Naive thymus-derived CD8-positive, alpha-beta T cell (primary cell): ENCODE data around the gene ZNF512. TPM values are rescaled to one million over a fixed set of nuclear protein-coding genes. Genes with fewer than 3 reads are reported as not detected.
A peak's percentile ranks its signal among the peaks of the same experiment; 100 is the strongest.

ENCODE experiments used
- ATAC-seq, 2 donors: fragments of 150-1000 bp; cut with Tn5 transposase in 1 of 2; sonication (Bioruptor Pico), chemical (Tn5 transposase) in 1 of 2; 1 replicate in 1 of 2; 2 replicates in 1 of 2; pipeline ENCODE4 v1.10.0; 2021; ENCODE audit warnings: mild to moderate bottlenecking in 2 of 2, moderate library complexity in 2 of 2
- POLR2A ChIA-PET: fragments of 350-600 bp; sonication (Branson Sonifier 250); formaldehyde crosslinking; loops from one replicate; lab custom pipeline; 2021; ENCODE audit warnings: antibody characterized with exemption; lab: Charles Lee
- DNase-seq, 10 donors: peaks; one replicate each; pipeline versions ENCODE4 v3.0.0 to v3.0.0-alpha.2; 2020 to 2022
- H3K27ac Mint-ChIP-seq, 10 donors: one replicate each; pipeline ENCODE4 v1.8.0; 2020 to 2022; ENCODE audit warnings: mild to moderate bottlenecking in 10 of 10, mixed read lengths in 10 of 10, moderate library complexity in 4 of 10, inconsistent platforms in 1 of 10
- H3K27me3 Mint-ChIP-seq, 5 donors: one replicate each; pipeline ENCODE4 v1.8.0; 2021 to 2022; ENCODE audit warnings: mixed read lengths in 5 of 5
- H3K36me3 Mint-ChIP-seq, 3 donors: one replicate each; pipeline ENCODE4 v1.8.0; 2020 to 2022; ENCODE audit warnings: mixed read lengths in 3 of 3, mild to moderate bottlenecking in 2 of 3, inconsistent platforms in 1 of 3
- H3K4me1 Mint-ChIP-seq, 4 donors: one replicate each; pipeline ENCODE4 v1.8.0; 2021 to 2022; ENCODE audit warnings: mixed read lengths in 4 of 4
- H3K4me3 Mint-ChIP-seq, 10 donors: one replicate each; pipeline ENCODE4 v1.8.0; 2020 to 2022; ENCODE audit warnings: mild to moderate bottlenecking in 10 of 10, mixed read lengths in 10 of 10, moderate library complexity in 6 of 10, inconsistent platforms in 1 of 10
- H3K9me3 Mint-ChIP-seq, 9 donors: one replicate each; pipeline ENCODE4 v1.8.0; 2020 to 2022; ENCODE audit warnings: mixed read lengths in 9 of 9, mild to moderate bottlenecking in 3 of 9, inconsistent platforms in 1 of 9, moderate library complexity in 1 of 9
- polyA plus RNA-seq, 3 donors: library from polyadenylated mRNA; unstranded; fragments of 300-500 nt; fragmentation: Illumina TruSeq; gene quantifications; one replicate each; pipeline ENCODE4 v1.2.3, GENCODE V29; 2021
- total RNA-seq, 8 experiments: library from RNA in 2 of 8; stranded (reverse) in 2 of 8; gene quantifications; one replicate each; pipeline ENCODE4 v1.2.3 and lab custom pipeline; 2021 to 2026

ZNF512 gene
- total and polyA plus RNA-seq, 5 experiments from 2014 or later, result 35.3 to 73.5 (median 58.9) TPM

DNA sequence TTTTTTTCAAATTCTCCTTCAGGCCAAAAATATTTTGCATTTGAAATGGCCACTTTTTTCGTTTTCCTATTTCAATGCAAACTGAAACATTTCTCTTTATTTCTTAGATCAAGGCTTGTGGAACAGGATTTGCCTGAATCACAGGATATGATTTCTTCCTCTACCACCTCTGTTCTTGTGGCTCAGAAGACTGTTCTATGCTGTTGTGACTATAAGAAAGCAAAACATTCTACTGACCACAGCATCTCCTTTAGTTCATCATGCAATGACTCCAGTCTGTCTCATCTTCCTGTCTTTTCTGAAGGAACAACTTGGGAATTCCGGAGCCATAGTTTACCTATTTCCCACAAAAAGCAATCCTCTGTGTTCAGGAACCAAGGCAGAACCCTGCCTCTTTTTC is 16.2 kb upstream of the ZNF512 start:
- ATAC-seq (no peak), DNase-seq (no peak)
- POLR2A ChIA-PET, result no interaction called here
- H3K4me3 Mint-ChIP-seq, result no peak overlapping the region
- H3K9me3 Mint-ChIP-seq, result peaks cover 0 to 12% (median 3%) of the 10 kb centered on the region in 9 donors
- peaks cover 0 to 12% (median 4%) of the 10 kb centered on the region in 3 donors for H3K36me3 Mint-ChIP-seq
- no peak overlapping the region for H3K27ac Mint-ChIP-seq
- H3K4me1 Mint-ChIP-seq, result no peaks in the 10 kb centered on the region
- peaks cover 10 to 42% (median 35%) of the 10 kb centered on the region in 5 donors for H3K27me3 Mint-ChIP-seq

DNA sequence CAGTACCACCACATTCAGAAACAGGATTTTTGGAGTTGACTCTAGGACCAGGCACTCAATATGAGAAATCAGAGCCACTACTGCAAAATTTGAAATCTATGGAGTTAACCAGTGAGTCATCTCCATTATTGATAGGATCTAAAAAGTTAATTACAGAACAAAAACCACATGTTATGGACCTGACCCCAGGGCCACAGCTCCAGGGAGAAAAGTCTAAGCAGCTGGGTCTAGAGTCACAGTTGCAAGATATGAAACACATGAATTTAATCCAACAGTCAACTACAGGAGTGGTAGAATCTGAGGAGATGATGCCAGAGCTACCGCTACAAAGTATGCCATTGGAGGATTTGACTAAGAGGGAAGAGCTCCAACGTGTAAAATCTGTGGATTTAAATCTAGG is 13.4 kb upstream of the ZNF512 start:
- peaks cover 0 to 27% (median 10%) of the 10 kb centered on the region in 9 donors for H3K9me3 Mint-ChIP-seq
- DNase-seq, result no peak
- H3K36me3 Mint-ChIP-seq, result peaks cover 0 to 15% (median 9%) of the 10 kb centered on the region in 3 donors
- H3K27ac Mint-ChIP-seq, result no peak overlapping the region
- POLR2A ChIA-PET, result no interaction called here
- H3K4me1 Mint-ChIP-seq, result peaks cover 0 to 3% (median 0%) of the 10 kb centered on the region in 4 donors
- no peak overlapping the region for H3K4me3 Mint-ChIP-seq
- ATAC-seq, result no peak
- H3K27me3 Mint-ChIP-seq, result peaks cover 10 to 39% (median 27%) of the 10 kb centered on the region in 5 donors

DNA sequence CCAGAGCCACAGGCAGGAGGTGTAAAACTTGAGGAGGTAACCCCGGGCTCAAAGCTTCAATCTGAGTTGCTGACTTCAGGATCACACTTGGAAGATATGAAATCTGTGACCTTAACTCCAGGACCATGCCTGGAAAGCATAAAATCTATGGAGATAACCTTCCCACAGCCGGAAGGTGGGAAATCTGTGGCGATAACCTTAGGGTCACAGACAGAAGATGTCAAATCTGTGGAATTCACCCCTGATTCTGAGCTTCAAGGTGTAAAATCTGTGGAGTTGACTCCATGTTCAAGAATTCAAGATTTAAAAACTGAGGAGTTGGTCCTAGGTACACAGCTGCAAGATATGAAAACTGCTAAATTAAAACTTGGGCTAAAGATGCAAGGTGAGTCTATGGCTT is 11.6 kb upstream of the ZNF512 start:
- no peak for ATAC-seq
- H3K27ac Mint-ChIP-seq, result no peak overlapping the region
- peaks cover 0 to 23% (median 16%) of the 10 kb centered on the region in 3 donors for H3K36me3 Mint-ChIP-seq
- POLR2A ChIA-PET, result no interaction called here
- no peak overlapping the region for H3K4me3 Mint-ChIP-seq
- H3K4me1 Mint-ChIP-seq, result peaks cover 0 to 3% (median 0%) of the 10 kb centered on the region in 4 donors
- no peak for DNase-seq
- peaks cover 5 to 30% (median 14%) of the 10 kb centered on the region in 5 donors for H3K27me3 Mint-ChIP-seq
- H3K9me3 Mint-ChIP-seq, result peaks cover 0 to 40% (median 10%) of the 10 kb centered on the region in 9 donors

DNA sequence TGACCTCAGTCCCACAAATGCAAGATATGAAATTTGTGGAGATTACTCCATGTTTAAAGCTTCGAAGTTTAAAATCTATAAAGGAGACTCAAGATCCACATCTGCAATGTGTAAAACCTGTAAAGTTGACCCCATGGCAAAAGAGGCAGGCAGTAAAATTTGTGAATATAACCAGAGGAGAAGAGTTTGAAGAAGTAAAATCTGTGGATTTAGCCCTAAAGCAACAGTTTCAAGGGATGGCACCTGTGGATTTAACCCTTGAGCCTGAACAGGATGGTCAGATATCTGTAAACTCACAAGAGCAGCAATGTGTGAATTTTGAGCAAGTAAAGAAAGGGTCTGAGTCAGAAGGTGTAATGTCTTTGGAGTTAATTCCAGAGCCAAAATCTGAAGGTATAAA is 11.2 kb upstream of the ZNF512 start:
- DNase-seq, result no peak
- peaks cover 0 to 23% (median 16%) of the 10 kb centered on the region in 3 donors for H3K36me3 Mint-ChIP-seq
- no peak for ATAC-seq
- peaks cover 0 to 45% (median 10%) of the 10 kb centered on the region in 9 donors for H3K9me3 Mint-ChIP-seq
- H3K27ac Mint-ChIP-seq, result no peak overlapping the region
- H3K4me1 Mint-ChIP-seq, result peaks cover 0 to 3% (median 0%) of the 10 kb centered on the region in 4 donors
- H3K27me3 Mint-ChIP-seq, result peaks cover 3 to 26% (median 9%) of the 10 kb centered on the region in 5 donors
- H3K4me3 Mint-ChIP-seq, result no peak overlapping the region
- POLR2A ChIA-PET, result no interaction called here

DNA sequence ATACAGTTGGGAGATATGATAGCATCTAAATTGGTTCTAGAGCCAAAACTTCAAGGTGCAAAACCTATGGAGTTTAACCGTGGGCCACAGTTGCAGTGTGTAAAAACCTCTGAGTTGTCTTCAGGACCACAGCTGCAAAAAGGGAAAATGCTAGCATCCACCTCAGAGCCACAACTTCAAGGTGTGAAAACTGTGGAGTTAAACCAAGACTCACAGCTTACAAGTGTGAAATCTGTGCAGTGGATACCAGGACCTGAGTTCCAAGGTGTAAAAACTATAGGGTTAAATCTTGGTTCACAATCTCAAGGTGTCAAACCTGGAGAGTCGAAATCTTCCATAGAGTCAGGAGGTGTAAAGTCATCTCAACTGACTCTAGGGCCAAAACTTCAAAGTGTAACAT is 10.4 kb upstream of the ZNF512 start:
- Mint-ChIP-seq H3K4me1 (peaks cover 0 to 3% (median 0%) of the 10 kb centered on the region in 4 donors), H3K27me3 (peaks cover 0 to 20% (median 5%) of the 10 kb centered on the region in 5 donors), H3K4me3 (no peak overlapping the region), H3K36me3 (peaks cover 0 to 27% (median 16%) of the 10 kb centered on the region in 3 donors), H3K27ac (no peak overlapping the region), H3K9me3 (peaks cover 3 to 52% (median 11%) of the 10 kb centered on the region in 9 donors)
- ATAC-seq (no peak), DNase-seq (peak in 1 of 10 donors; percentile 23)
- POLR2A ChIA-PET, result no interaction called here

GRCh38 chr2:27572998-27573429 is 9.8 kb upstream of the ZNF512 start:
- no peak overlapping the region for H3K4me3 Mint-ChIP-seq
- peaks cover 0 to 15% (median 5%) of the 10 kb centered on the region in 5 donors for H3K27me3 Mint-ChIP-seq
- peak in 1 of 10 donors; percentile 27 for DNase-seq
- peaks cover 8 to 58% (median 17%) of the 10 kb centered on the region in 9 donors for H3K9me3 Mint-ChIP-seq
- no peak for ATAC-seq
- H3K4me1 Mint-ChIP-seq, result peaks cover 0 to 3% (median 0%) of the 10 kb centered on the region in 4 donors
- no peak overlapping the region for H3K27ac Mint-ChIP-seq
- POLR2A ChIA-PET, result no interaction called here
- peaks cover 0 to 30% (median 16%) of the 10 kb centered on the region in 3 donors for H3K36me3 Mint-ChIP-seq

- Mint-ChIP-seq H3K9me3 (peaks cover 8 to 60% (median 18%) of the 10 kb centered on the region in 9 donors), H3K4me1 (peaks cover 0 to 3% (median 0%) of the 10 kb centered on the region in 4 donors), H3K4me3 (no peak overlapping the region), H3K27me3 (peaks cover 0 to 11% (median 1%) of the 10 kb centered on the region in 5 donors), H3K27ac (no peak overlapping the region), H3K36me3 (peaks cover 0 to 26% (median 14%) of the 10 kb centered on the region in 3 donors)
- no peak for ATAC-seq
- POLR2A ChIA-PET, result no interaction called here
- no peak for DNase-seq
Observed at GRCh38 chr2:27573452-27573851, 9.4 kb upstream of the ZNF512 start.

DNA sequence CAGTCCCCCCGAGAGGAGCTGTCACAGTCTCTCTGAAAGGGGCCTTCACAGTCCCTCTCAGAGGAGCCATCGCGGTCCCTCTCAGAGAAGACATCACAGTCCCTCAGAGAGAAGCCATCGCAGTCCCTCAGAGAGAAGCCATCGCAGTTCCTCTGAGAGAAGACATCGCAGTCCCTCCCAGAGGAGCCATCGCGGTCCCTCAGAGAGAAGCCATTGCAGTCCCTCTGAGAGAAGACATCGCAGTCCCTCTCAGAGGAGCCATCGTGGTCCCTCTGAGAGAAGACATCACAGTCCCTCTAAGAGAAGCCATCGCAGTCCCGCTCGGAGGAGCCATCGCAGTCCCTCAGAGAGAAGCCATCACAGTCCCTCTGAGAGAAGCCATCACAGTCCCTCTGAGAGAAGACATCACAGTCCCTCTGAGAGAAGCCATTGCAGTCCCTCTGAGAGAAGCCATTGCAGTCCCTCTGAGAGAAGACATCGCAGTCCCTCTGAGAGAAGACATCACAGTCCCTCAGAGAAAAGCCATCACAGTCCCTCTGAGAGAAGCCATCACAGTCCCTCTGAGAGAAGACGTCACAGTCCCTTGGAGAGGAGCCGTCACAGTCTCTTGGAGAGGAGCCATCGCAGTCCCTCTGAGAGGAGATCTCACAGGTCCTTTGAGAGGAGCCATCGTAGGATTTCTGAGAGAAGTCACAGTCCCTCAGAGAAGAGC is 1.3 kb upstream of the ZNF512 start:
- Mint-ChIP-seq H3K9me3 (peaks cover 0 to 34% (median 14%) of the 10 kb centered on the region in 9 donors), H3K36me3 (peaks cover 9 to 21% (median 11%) of the 10 kb centered on the region in 3 donors), H3K4me3 (peak overlapping the region; percentile 23 to 99 (median 93)), H3K4me1 (peaks cover 27 to 49% (median 41%) of the 10 kb centered on the region in 4 donors), H3K27me3 (no peaks in the 10 kb centered on the region), H3K27ac (peak overlapping the region; percentile 83 to 98 (median 95))
- ATAC-seq (no peak), DNase-seq (peak in 1 of 10 donors; percentile 2)
- POLR2A ChIA-PET, result interaction anchor here (1.5 to 2.1 kb wide), 2 partner anchors 47 to 82 kb away, joined by 4 to 6 read pairs; partner anchors contain the start of genes SLC4A1AP and SUPT7L

- POLR2A ChIA-PET, result interaction anchor here (0.8 to 2.1 kb wide), 3 partner anchors 10 to 81 kb away, joined by 4 to 6 read pairs (median 4); partner anchors contain the start of genes SLC4A1AP and SUPT7L
- H3K4me1 Mint-ChIP-seq, result peaks cover 32 to 55% (median 47%) of the 10 kb centered on the region in 4 donors
- no peak for ATAC-seq
Observed at GRCh38 chr2:27582129-27582694, 630 bp upstream of the ZNF512 start.

GRCh38 chr2:27583390-27583915 is 611 bp downstream of the ZNF512 start:
- no peaks in the 10 kb centered on the region for H3K27me3 Mint-ChIP-seq
- peak; percentile 31 to 33 for ATAC-seq
- peaks cover 0 to 21% (median 11%) of the 10 kb centered on the region in 9 donors for H3K9me3 Mint-ChIP-seq
- H3K36me3 Mint-ChIP-seq, result peaks cover 16 to 23% (median 20%) of the 10 kb centered on the region in 3 donors
- POLR2A ChIA-PET, result interaction anchor here (0.5 to 2.1 kb wide), 3 partner anchors 10 to 80 kb away, joined by 3 to 6 read pairs (median 4); partner anchors contain the start of genes SLC4A1AP and SUPT7L
- DNase-seq, result peak in 1 of 10 donors; percentile 6
- peak overlapping the region; percentile 86 to 99 (median 95) for H3K4me3 Mint-ChIP-seq
- H3K27ac Mint-ChIP-seq, result peak overlapping the region; percentile 92 to 98 (median 96)
- H3K4me1 Mint-ChIP-seq, result peaks cover 34 to 62% (median 57%) of the 10 kb centered on the region in 4 donors

More at GRCh38 chr2:27582129-27582694, 630 bp upstream of the ZNF512 start:
- no peaks in the 10 kb centered on the region for H3K27me3 Mint-ChIP-seq
- no peak for DNase-seq
- H3K9me3 Mint-ChIP-seq, result peaks cover 0 to 27% (median 14%) of the 10 kb centered on the region in 9 donors
- peak overlapping the region; percentile 92 to 98 (median 96) for H3K27ac Mint-ChIP-seq
- H3K36me3 Mint-ChIP-seq, result peaks cover 16 to 19% (median 16%) of the 10 kb centered on the region in 3 donors
- H3K4me3 Mint-ChIP-seq, result peak overlapping the region; percentile 86 to 99 (median 95)

GRCh38 chr2:27584597-27584996 is 1.8 kb downstream of the ZNF512 start:
- H3K36me3 Mint-ChIP-seq, result peaks cover 13 to 24% (median 23%) of the 10 kb centered on the region in 3 donors
- peak overlapping the region; percentile 9 to 98 (median 49) for H3K27ac Mint-ChIP-seq
- ATAC-seq, result no peak
- POLR2A ChIA-PET, result interaction anchor here (0.6 kb wide), 1 partner anchor 1553 kb away, joined by 3 read pairs; no protein-coding TSS in a partner anchor
- peaks cover 34 to 63% (median 61%) of the 10 kb centered on the region in 4 donors for H3K4me1 Mint-ChIP-seq
- H3K9me3 Mint-ChIP-seq, result peaks cover 0 to 18% (median 11%) of the 10 kb centered on the region in 9 donors
- DNase-seq, result no peak
- H3K4me3 Mint-ChIP-seq, result peak overlapping the region; percentile 86 to 99 (median 95)
- H3K27me3 Mint-ChIP-seq, result no peaks in the 10 kb centered on the region

DNA sequence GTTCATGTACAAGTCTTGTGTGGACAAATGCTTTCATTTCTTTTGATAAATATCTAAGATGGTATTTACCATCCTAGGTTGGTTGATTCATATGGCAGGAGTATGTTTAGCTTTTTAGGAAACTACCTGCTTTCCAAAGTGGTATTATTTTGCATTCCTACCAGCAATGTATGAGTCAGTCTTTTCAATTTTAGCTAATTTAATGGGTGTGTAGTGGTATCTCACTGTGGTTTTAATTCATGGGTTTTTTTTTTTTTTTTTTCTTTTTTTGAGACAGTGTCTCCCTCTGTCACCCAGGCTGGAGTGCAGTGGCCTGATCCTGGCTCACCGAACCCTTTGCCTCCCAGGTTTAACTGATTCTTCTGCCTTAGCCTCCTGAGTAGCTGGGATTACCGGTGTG is 4.2 kb downstream of the ZNF512 start:
- Mint-ChIP-seq H3K4me3 (peak overlapping the region in 8 of 10 donors; percentile 0 to 95 (median 44)), H3K4me1 (peaks cover 34 to 74% (median 61%) of the 10 kb centered on the region in 4 donors), H3K9me3 (peaks cover 0 to 31% (median 15%) of the 10 kb centered on the region in 9 donors), H3K27ac (peak overlapping the region in 8 of 10 donors; percentile 4 to 77 (median 47)), H3K36me3 (peaks cover 22 to 39% (median 39%) of the 10 kb centered on the region in 3 donors), H3K27me3 (no peaks in the 10 kb centered on the region)
- no peak for ATAC-seq
- DNase-seq, result no peak
- POLR2A ChIA-PET, result no interaction called here
